ENCODE data around the gene EPHB2.

GRCh38 chr1:22936681-22937080, 226.0 kb downstream of the EPHB2 start:
- no peak for TF ChIP-seq CTCF (IDR thresholded peaks at IDR 0.05)
- TF ChIP-seq POLR2A (IDR thresholded peaks at IDR 0.05) = no peak
